Endothelial cell (in vitro differentiated cells): ENCODE measurements around the gene LGALS13. TPM values are rescaled to one million over a fixed set of nuclear protein-coding genes. Genes with fewer than 3 reads are reported as not detected.
A peak's percentile ranks its signal among the peaks of the same experiment; 100 is the strongest.

Experiments used
- DNase-seq: peaks from one replicate; pipeline ENCODE4 v3.0.0; 2021; ENCODE audit warnings: low spot score
- H3K27ac Mint-ChIP-seq: one replicate; pipeline ENCODE4 v1.8.0; 2021; ENCODE audit warnings: mixed read lengths, inconsistent platforms; ENCODE audit not compliant: unreplicated experiment
- H3K27me3 Mint-ChIP-seq: one replicate; pipeline ENCODE4 v1.8.0; 2021; ENCODE audit warnings: mild to moderate bottlenecking, moderate library complexity, mixed read lengths, inconsistent platforms; ENCODE audit not compliant: unreplicated experiment
- H3K36me3 Mint-ChIP-seq: one replicate; pipeline ENCODE4 v1.8.0; 2021; ENCODE audit warnings: mild to moderate bottlenecking, low read depth, mixed read lengths, inconsistent platforms; ENCODE audit not compliant: unreplicated experiment
- H3K4me1 Mint-ChIP-seq: one replicate; pipeline ENCODE4 v1.8.0; 2021; ENCODE audit warnings: mild to moderate bottlenecking, mixed read lengths, inconsistent platforms; ENCODE audit not compliant: unreplicated experiment
- H3K4me3 Mint-ChIP-seq: one replicate; pipeline ENCODE4 v1.8.0; 2021; ENCODE audit warnings: mild to moderate bottlenecking, mixed read lengths, inconsistent platforms; ENCODE audit not compliant: unreplicated experiment
- H3K9me3 Mint-ChIP-seq: one replicate; pipeline ENCODE4 v1.8.0; 2021; ENCODE audit warnings: mixed read lengths, inconsistent platforms; ENCODE audit not compliant: unreplicated experiment
- total RNA-seq: library from RNA; stranded (reverse); fragmentation: NEBNext Ultra II Directional; extraction: Animal tissue kit (Norgen Biotek cat#: 25700); gene quantifications from one replicate; pipeline ENCODE4 v1.2.1, GENCODE V29; 2021; ENCODE audit not compliant: unreplicated experiment
- TF ChIP-seq, protein P1 (sequence below): fragments of 200-600 bp; sonication (generic); IDR thresholded peaks from one replicate; pipeline ENCODE4 v1.5.0; 2021; ENCODE audit warnings: antibody characterized with exemption; ENCODE audit not compliant: unreplicated experiment

The LGALS13 gene
- total RNA-seq, 1 donor from 2014 or later, result not detected

DNA sequence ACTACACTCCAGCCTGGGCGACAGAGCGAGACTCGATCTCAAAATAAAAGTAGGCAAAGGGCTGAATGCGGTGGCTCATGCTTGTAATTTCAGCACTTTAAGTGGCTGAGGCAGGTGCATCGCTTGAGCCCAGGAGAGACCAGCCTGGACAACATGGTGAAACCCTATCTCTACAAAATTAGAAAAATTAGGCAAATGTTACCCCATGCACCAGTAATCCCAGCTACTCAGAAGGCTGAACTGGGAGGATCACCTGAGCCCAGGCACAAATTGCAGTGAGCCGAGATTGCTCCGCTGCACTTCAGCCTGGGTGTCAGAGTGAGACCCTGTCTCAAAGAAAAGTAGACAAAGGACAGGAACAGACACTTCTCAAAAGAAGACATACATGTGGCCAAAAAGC, 9.9 kb upstream of the LGALS13 start:
- no peak for DNase-seq
- Mint-ChIP-seq H3K9me3 (no peaks in the 10 kb centered on the region), H3K27ac (no peak overlapping the region), H3K36me3 (no peaks in the 10 kb centered on the region), H3K27me3 (no peaks in the 10 kb centered on the region), H3K4me3 (no peak overlapping the region), H3K4me1 (no peaks in the 10 kb centered on the region)
- TF ChIP-seq, protein P1, sequence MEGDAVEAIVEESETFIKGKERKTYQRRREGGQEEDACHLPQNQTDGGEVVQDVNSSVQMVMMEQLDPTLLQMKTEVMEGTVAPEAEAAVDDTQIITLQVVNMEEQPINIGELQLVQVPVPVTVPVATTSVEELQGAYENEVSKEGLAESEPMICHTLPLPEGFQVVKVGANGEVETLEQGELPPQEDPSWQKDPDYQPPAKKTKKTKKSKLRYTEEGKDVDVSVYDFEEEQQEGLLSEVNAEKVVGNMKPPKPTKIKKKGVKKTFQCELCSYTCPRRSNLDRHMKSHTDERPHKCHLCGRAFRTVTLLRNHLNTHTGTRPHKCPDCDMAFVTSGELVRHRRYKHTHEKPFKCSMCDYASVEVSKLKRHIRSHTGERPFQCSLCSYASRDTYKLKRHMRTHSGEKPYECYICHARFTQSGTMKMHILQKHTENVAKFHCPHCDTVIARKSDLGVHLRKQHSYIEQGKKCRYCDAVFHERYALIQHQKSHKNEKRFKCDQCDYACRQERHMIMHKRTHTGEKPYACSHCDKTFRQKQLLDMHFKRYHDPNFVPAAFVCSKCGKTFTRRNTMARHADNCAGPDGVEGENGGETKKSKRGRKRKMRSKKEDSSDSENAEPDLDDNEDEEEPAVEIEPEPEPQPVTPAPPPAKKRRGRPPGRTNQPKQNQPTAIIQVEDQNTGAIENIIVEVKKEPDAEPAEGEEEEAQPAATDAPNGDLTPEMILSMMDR, result no peak

DNA sequence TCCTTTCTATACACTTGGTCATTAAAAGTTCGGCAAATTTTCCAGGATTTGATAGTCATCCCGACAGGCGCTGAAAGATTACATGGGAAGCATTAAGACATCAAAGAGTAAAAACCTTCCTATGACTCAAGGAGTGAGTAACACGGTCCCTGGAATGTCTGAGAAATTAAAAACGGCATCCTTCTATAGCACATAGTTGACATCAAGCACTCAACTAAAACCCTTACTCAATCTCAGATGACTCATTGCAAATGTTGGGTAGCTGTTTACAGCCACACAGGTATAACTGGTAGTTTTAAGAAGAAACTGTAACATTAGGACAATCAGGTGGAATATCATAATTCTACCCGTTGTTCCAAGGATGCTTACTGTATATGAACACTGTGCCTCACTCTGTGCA, 6.4 kb upstream of the LGALS13 start:
- TF ChIP-seq, protein P1, result no peak
- no peak for DNase-seq
- Mint-ChIP-seq H3K4me1 (no peaks in the 10 kb centered on the region), H3K4me3 (no peak overlapping the region), H3K36me3 (no peaks in the 10 kb centered on the region), H3K27ac (no peak overlapping the region), H3K9me3 (no peaks in the 10 kb centered on the region), H3K27me3 (no peaks in the 10 kb centered on the region)

DNA sequence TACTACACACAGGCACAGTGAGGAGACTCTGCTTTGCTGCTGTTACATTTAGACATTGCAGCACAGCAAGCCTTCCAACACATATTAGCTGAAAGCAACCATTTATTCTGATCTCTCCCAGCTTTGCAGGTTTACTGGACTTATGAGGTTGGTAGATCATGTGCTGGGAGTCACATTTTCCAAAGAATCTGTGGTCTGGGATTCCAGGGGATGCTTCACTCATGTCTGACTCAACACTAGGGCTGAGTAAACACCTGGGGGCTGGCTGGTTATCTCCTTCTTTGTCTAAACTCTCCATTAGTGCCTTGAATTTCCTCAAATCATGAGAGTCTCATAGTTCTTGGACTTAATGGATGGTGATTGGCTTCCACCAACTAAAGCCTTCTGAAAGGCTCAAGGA, 5.4 kb upstream of the LGALS13 start:
- no peak for DNase-seq
- H3K27me3 Mint-ChIP-seq, result no peaks in the 10 kb centered on the region

DNA sequence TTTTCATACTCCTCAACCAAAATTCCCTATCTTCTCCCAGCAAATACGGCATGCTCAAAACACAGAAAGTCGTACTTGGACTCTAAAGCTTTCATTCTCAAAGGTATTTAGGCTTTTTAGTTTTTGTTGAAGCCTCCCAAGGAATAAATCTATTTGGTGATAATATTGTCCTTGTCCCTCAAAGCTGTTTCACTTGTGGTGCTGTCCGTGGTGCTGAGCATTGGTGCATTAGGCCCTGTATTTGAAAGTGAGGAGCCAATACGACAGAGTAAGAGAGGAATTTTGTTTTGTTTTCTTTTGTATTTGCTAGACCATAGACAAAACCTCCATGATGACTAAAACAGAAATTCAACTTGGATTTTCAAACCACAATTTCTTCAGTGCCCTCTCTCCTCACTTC, 3.2 kb upstream of the LGALS13 start:
- H3K27ac Mint-ChIP-seq, result no peak overlapping the region
- H3K27me3 Mint-ChIP-seq, result peaks cover 2% of the 10 kb centered on the region
- no peak overlapping the region for H3K4me3 Mint-ChIP-seq
- no peaks in the 10 kb centered on the region for H3K4me1 Mint-ChIP-seq
- no peaks in the 10 kb centered on the region for H3K36me3 Mint-ChIP-seq
- TF ChIP-seq, protein P1, result no peak
- peak; percentile 60 for DNase-seq
- H3K9me3 Mint-ChIP-seq, result no peaks in the 10 kb centered on the region

More for the DNA sequence above, 5.4 kb upstream of the LGALS13 start:
- Mint-ChIP-seq H3K36me3 (no peaks in the 10 kb centered on the region), H3K4me3 (no peak overlapping the region), H3K9me3 (no peaks in the 10 kb centered on the region), H3K27ac (no peak overlapping the region), H3K4me1 (no peaks in the 10 kb centered on the region)
- TF ChIP-seq, protein P1, result no peak

DNA sequence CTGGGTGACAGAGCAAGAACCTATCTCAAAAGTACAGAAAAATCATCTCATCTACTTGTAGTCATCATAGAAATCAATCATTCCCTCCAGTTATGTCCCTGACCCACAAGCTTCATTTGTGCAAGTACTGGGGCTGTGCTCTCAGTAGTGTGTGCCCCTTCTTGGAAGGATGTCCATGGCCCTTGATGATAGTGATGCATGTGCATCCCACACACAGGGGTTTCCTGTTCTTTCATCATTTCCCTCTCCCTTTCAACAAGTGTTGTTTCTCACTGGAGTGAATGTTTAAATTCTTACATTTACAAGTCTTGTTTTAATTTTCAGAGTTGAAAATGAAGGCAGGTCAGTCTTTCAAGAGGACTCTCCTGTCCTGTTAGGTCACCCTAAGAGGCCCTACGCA, 1.5 kb downstream of the LGALS13 start:
- DNase-seq, result no peak
- Mint-ChIP-seq H3K27ac (no peak overlapping the region), H3K4me1 (peaks cover 3% of the 10 kb centered on the region), H3K4me3 (no peak overlapping the region), H3K36me3 (no peaks in the 10 kb centered on the region), H3K9me3 (no peaks in the 10 kb centered on the region), H3K27me3 (peaks cover 5% of the 10 kb centered on the region)
- TF ChIP-seq, protein P1, result no peak
